Stimulated activated effector memory CD8-positive, alpha-beta T cell treated with anti-CD3 and anti-CD28 coated beads, Interleukin-12 subunit alpha, Interleukin-12 subunit beta, amount 100 ng/mL, for 72 hours (primary cell): Measurements from ENCODE around the gene HEMK1.

ENCODE experiments used
- ATAC-seq: fragments of 150-1000 bp; cut with Tn5 transposase; 2 replicates; pipeline ENCODE4 v1.10.0; 2021
- DNase-seq, 2 donors: peaks; one replicate each; pipeline ENCODE4 v3.0.0; 2021 to 2022; ENCODE audit warnings: low spot score in 2 of 2
- H3K27ac Mint-ChIP-seq: one replicate; pipeline ENCODE4 v1.8.0; 2022; ENCODE audit warnings: mild to moderate bottlenecking, mixed read lengths
- H3K36me3 Mint-ChIP-seq: one replicate; pipeline ENCODE4 v1.8.0; 2022; ENCODE audit warnings: mild to moderate bottlenecking, mixed read lengths
- H3K4me1 Mint-ChIP-seq: one replicate; pipeline ENCODE4 v1.8.0; 2022; ENCODE audit warnings: mixed read lengths
- H3K4me3 Mint-ChIP-seq: one replicate; pipeline ENCODE4 v1.8.0; 2022; ENCODE audit warnings: mild to moderate bottlenecking, mixed read lengths
- H3K9me3 Mint-ChIP-seq: one replicate; pipeline ENCODE4 v1.8.0; 2022; ENCODE audit warnings: mixed read lengths

Gene HEMK1

DNA sequence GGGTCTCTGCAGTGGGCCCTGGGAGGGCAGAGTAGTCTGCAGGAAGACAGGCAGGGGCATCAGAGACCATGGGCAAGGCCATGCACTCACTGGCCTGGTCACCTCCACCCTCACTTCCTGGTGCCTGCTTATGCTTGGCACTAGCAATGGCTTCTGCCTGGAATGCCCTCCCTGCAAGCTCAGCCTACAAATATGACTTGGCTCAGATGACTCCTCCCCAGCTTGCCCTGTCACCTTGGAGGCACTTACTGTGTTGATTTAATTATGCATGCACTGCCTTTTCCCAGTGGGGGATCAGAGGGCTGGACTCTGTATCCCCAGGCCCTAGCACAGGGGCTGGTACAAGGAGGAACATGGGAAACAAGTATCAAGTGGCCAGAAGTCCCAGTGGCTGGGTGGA, 9.6 kb upstream of the HEMK1 start:
- Mint-ChIP-seq H3K27ac (peak overlapping the region; percentile 71), H3K36me3 (peaks cover 8% of the 10 kb centered on the region)

DNA sequence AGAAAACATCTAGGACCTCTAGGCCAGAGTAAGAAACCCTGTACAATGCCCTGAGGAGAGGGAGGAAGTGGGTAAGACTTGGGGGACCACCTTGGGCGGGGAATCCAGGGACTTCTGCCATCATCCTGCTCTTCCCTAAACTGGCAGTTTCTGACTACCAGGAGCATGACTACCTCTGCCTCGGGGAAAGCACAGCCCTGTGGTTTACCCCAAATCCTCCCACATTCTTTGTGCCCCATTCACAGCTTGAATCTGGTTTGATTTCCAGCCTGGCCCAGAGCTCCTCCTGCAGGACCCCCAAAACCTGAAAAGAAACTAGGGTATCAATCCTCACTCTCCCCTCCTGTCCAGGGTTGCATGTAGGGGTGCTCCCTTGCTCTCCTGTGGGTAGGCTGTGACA, 6.5 kb upstream of the HEMK1 start:
- no peaks in the 10 kb centered on the region for H3K9me3 Mint-ChIP-seq
- DNase-seq (no peak), ATAC-seq (no peak)
- H3K27ac Mint-ChIP-seq = no peak overlapping the region
- H3K36me3 Mint-ChIP-seq = peaks cover 12% of the 10 kb centered on the region
- H3K4me1 Mint-ChIP-seq = peaks cover 37% of the 10 kb centered on the region
- H3K4me3 Mint-ChIP-seq = no peak overlapping the region

More for the DNA sequence above, 9.6 kb upstream of the HEMK1 start:
- no peak for ATAC-seq
- Mint-ChIP-seq H3K4me3 (no peak overlapping the region), H3K9me3 (no peaks in the 10 kb centered on the region), H3K4me1 (peaks cover 15% of the 10 kb centered on the region)
- DNase-seq = no peak

- H3K9me3 Mint-ChIP-seq = no peaks in the 10 kb centered on the region
- ATAC-seq (no peak), DNase-seq (no peak)
- H3K36me3 Mint-ChIP-seq = peaks cover 12% of the 10 kb centered on the region
- no peak overlapping the region for H3K4me3 Mint-ChIP-seq
- peak overlapping the region; percentile 85 for H3K27ac Mint-ChIP-seq
- H3K4me1 Mint-ChIP-seq = peaks cover 41% of the 10 kb centered on the region
Observed at GRCh38 chr3:50563867-50564266, 5.5 kb upstream of the HEMK1 start.

- DNase-seq = no peak
Observed at GRCh38 chr3:50564321-50564720, 5.0 kb upstream of the HEMK1 start.

DNA sequence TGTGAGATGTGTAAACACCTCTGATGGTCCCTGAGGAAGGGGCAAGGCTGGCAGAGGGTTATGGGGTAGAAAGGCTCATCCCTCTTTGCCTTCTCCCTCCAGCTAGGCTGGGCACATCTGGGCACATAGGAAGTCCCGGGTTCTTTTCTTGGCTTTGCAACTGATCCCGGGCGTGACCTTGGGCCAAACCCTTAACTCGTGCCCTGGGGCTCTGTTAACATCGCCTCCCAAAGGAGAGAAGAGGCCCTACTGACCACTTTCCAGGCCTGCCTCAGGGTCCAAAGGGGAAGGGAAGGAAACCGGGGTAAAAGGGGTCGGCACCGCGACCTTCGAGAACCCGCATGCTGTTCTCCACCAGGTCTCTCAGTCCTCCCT, 2.3 kb upstream of the HEMK1 start:
- H3K36me3 Mint-ChIP-seq = peaks cover 34% of the 10 kb centered on the region
- DNase-seq (no peak), ATAC-seq (no peak)
- H3K9me3 Mint-ChIP-seq = no peaks in the 10 kb centered on the region
- H3K4me3 Mint-ChIP-seq = peak overlapping the region; percentile 92
- peaks cover 59% of the 10 kb centered on the region for H3K4me1 Mint-ChIP-seq
- peak overlapping the region; percentile 96 for H3K27ac Mint-ChIP-seq

More at GRCh38 chr3:50564321-50564720, 5.0 kb upstream of the HEMK1 start:
- Mint-ChIP-seq H3K4me3 (no peak overlapping the region), H3K27ac (peak overlapping the region; percentile 85), H3K36me3 (peaks cover 10% of the 10 kb centered on the region), H3K9me3 (no peaks in the 10 kb centered on the region), H3K4me1 (peaks cover 41% of the 10 kb centered on the region)
- ATAC-seq = no peak

- ATAC-seq (peak; percentile 86), DNase-seq (peak; percentile 88 to 97)
- Mint-ChIP-seq H3K36me3 (peaks cover 39% of the 10 kb centered on the region), H3K4me3 (peak within 1 kb of the TSS; percentile 92), H3K9me3 (no peaks in the 10 kb centered on the region), H3K27ac (peak within 1 kb of the TSS; percentile 96), H3K4me1 (peaks cover 64% of the 10 kb centered on the region)
Observed at GRCh38 chr3:50567386-50568167, 1.7 kb upstream of the HEMK1 start, which contains the start of gene C3orf18. C3orf18 (minus strand) TSS chr3:50567747; CDS start chr3:50565699, 2,048 bp downstream.

GRCh38 chr3:50570508-50571279, 1.4 kb downstream of the HEMK1 start:
- H3K9me3 Mint-ChIP-seq = no peaks in the 10 kb centered on the region
- H3K27ac Mint-ChIP-seq = peak overlapping the region; percentile 91
- H3K36me3 Mint-ChIP-seq = peaks cover 71% of the 10 kb centered on the region
- H3K4me3 Mint-ChIP-seq = peak overlapping the region; percentile 92
- DNase-seq (no peak), ATAC-seq (no peak)
- H3K4me1 Mint-ChIP-seq = peaks cover 74% of the 10 kb centered on the region

- ATAC-seq = no peak
- Mint-ChIP-seq H3K4me3 (peak overlapping the region; percentile 92), H3K9me3 (no peaks in the 10 kb centered on the region), H3K36me3 (peaks cover 77% of the 10 kb centered on the region), H3K4me1 (peaks cover 74% of the 10 kb centered on the region), H3K27ac (peak overlapping the region; percentile 91)
- no peak for DNase-seq
Observed at GRCh38 chr3:50571486-50571885, 2.2 kb downstream of the HEMK1 start.

DNA sequence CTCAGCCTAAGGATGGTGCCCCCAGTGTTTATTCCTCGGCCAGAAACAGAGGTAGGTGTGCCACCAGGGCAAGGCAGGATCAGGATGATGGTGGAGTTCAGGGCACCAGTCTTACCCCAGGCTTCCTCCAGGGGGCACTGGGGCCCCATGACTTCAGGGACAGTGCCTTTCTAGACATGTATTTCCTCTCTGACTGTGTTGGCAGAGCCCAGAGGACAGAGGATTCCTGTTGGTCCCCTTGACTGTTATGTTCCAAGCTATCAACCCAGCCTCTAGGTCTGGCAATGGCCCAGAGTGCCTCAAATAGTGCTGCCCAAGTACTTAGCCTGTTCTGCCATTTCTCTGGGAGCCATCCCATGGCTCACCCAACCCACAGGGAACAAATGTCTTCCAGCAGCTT, 2.8 kb downstream of the HEMK1 start:
- Mint-ChIP-seq H3K9me3 (no peaks in the 10 kb centered on the region), H3K4me1 (peaks cover 71% of the 10 kb centered on the region), H3K36me3 (peaks cover 78% of the 10 kb centered on the region), H3K27ac (peak overlapping the region; percentile 91), H3K4me3 (peak overlapping the region; percentile 92)
- DNase-seq (peak; percentile 81 to 91), ATAC-seq (peak; percentile 45)

DNA sequence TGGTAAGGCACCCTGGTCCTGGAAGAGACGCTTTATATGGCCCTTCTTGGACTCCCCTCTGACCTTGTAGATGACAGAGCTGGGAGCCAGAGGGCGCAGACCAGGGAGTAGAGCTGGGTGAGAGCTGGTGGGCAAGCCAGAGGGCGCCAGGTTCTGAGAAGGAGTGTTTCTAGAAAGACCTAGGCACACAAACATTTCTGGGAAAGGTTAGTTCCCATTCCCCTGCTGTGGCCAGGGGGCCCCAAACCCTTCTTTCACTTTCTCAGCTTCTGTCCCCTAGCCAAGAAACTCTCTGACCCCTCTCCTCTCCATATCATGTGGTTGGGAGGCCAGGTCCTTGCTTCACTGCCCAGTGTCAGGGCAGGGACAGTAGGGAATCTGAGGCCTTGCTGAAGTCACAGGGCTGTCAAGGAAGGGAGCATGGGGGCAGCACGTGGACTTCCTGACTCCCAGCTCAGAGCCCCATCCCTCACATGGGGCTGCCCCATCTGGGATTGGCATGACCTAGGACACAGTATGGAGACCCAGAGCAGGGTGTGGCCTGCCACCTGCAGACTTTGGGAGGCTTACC, 3.6 kb downstream of the HEMK1 start:
- peak overlapping the region; percentile 91 for H3K27ac Mint-ChIP-seq

GRCh38 chr3:50573566-50574443, 4.5 kb downstream of the HEMK1 start:
- peak; percentile 72 for ATAC-seq
- H3K4me3 Mint-ChIP-seq = peak overlapping the region; percentile 92

More for the DNA sequence above, 3.6 kb downstream of the HEMK1 start:
- DNase-seq (peak; percentile 53 to 87), ATAC-seq (peak; percentile 48)
- no peaks in the 10 kb centered on the region for H3K9me3 Mint-ChIP-seq
- peak overlapping the region; percentile 92 for H3K4me3 Mint-ChIP-seq
- H3K36me3 Mint-ChIP-seq = peaks cover 81% of the 10 kb centered on the region
- peaks cover 74% of the 10 kb centered on the region for H3K4me1 Mint-ChIP-seq

GRCh38 chr3:50574444-50574831, 5.1 kb downstream of the HEMK1 start:
- peaks cover 83% of the 10 kb centered on the region for H3K36me3 Mint-ChIP-seq
- peak; percentile 1 for ATAC-seq

More at GRCh38 chr3:50573566-50574443, 4.5 kb downstream of the HEMK1 start:
- H3K4me1 Mint-ChIP-seq = peaks cover 77% of the 10 kb centered on the region
- no peaks in the 10 kb centered on the region for H3K9me3 Mint-ChIP-seq
- peak overlapping the region; percentile 91 for H3K27ac Mint-ChIP-seq
- DNase-seq = peak; percentile 67 to 94
- peaks cover 83% of the 10 kb centered on the region for H3K36me3 Mint-ChIP-seq

GRCh38 chr3:50575372-50575771, 6.0 kb downstream of the HEMK1 start:
- DNase-seq (no peak), ATAC-seq (no peak)
- Mint-ChIP-seq H3K9me3 (no peaks in the 10 kb centered on the region), H3K36me3 (peaks cover 84% of the 10 kb centered on the region), H3K27ac (peak overlapping the region; percentile 91), H3K4me3 (peak overlapping the region; percentile 92), H3K4me1 (peaks cover 90% of the 10 kb centered on the region)

More at GRCh38 chr3:50574444-50574831, 5.1 kb downstream of the HEMK1 start:
- Mint-ChIP-seq H3K9me3 (no peaks in the 10 kb centered on the region), H3K27ac (peak overlapping the region; percentile 91), H3K4me1 (peaks cover 83% of the 10 kb centered on the region), H3K4me3 (peak overlapping the region; percentile 92)
- peak; percentile 29 to 76 for DNase-seq

DNA sequence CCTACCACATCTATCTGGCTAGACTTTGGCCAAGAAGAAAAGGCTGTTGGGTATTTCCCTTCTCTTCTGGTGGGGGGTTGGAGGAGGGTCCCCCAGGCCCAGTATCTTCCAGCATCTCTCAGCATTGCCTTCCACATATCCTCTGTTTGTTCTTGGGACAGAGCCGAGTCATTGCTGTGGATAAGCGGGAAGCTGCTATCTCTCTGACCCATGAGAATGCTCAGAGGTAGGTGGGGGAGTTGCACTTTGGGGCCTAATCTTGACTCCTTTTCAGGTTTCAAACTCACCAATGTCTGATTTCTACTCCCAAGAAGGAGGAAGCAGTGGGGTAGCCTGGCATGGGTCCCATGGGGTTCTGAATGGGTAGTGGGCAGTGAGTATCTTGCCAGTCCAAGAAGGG, 8.0 kb downstream of the HEMK1 start:
- peaks cover 78% of the 10 kb centered on the region for H3K36me3 Mint-ChIP-seq
- peak overlapping the region; percentile 54 for H3K27ac Mint-ChIP-seq
- H3K4me1 Mint-ChIP-seq = peaks cover 85% of the 10 kb centered on the region

More for the DNA sequence above, 8.0 kb downstream of the HEMK1 start:
- no peaks in the 10 kb centered on the region for H3K9me3 Mint-ChIP-seq
- DNase-seq = no peak
- H3K4me3 Mint-ChIP-seq = no peak overlapping the region
- no peak for ATAC-seq
